Retina (tissue), 1 donor: ENCODE data around the gene CABCOCO1.
"Not testable (repeated sequence)": the region's sequence is repeated elsewhere in the genome, so short reads cannot be mapped to it uniquely, and the experiment has no call there.

Experiments used
- DNase-seq: peaks from one replicate; pipeline ENCODE4 v3.0.0-alpha.2; 2016

The CABCOCO1 gene

GRCh38 chr10:61643316-61643751, 19.4 kb upstream of the CABCOCO1 start:
- no peak for DNase-seq

GRCh38 chr10:61653699-61654098, 9.0 kb upstream of the CABCOCO1 start:
- DNase-seq: no peak

GRCh38 chr10:61655335-61655851, 7.3 kb upstream of the CABCOCO1 start:
- no peak for DNase-seq

GRCh38 chr10:61663466-61663865, 737 bp downstream of the CABCOCO1 start:
- peak; percentile 20 for DNase-seq

GRCh38 chr10:61664985-61665384, 2.3 kb downstream of the CABCOCO1 start:
- DNase-seq: no peak

- no peak for DNase-seq
Observed at GRCh38 chr10:61669161-61669725, 6.5 kb downstream of the CABCOCO1 start.

GRCh38 chr10:61669849-61670248, 7.1 kb downstream of the CABCOCO1 start:
- no peak for DNase-seq

GRCh38 chr10:61673360-61673759, 10.6 kb downstream of the CABCOCO1 start:
- DNase-seq: no peak

- no peak for DNase-seq
Observed at GRCh38 chr10:61682323-61682722, 19.6 kb downstream of the CABCOCO1 start.

- DNase-seq: no peak
Observed at GRCh38 chr10:61683319-61683718, 20.6 kb downstream of the CABCOCO1 start.

GRCh38 chr10:61684894-61685507, 22.3 kb downstream of the CABCOCO1 start:
- no peak for DNase-seq

- no peak for DNase-seq
Observed at GRCh38 chr10:61688551-61689308, 26.0 kb downstream of the CABCOCO1 start.

- DNase-seq: not testable (repeated sequence)
Observed at GRCh38 chr10:61691667-61692066, 28.9 kb downstream of the CABCOCO1 start.

- no peak for DNase-seq
Observed at GRCh38 chr10:61692447-61693010, 29.8 kb downstream of the CABCOCO1 start.

GRCh38 chr10:61698968-61699655, 36.4 kb downstream of the CABCOCO1 start:
- DNase-seq: no peak

GRCh38 chr10:61701055-61701705, 38.5 kb downstream of the CABCOCO1 start:
- DNase-seq: no peak

- no peak for DNase-seq
Observed at GRCh38 chr10:61701706-61702105, 39.0 kb downstream of the CABCOCO1 start.

GRCh38 chr10:61702584-61702983, 39.9 kb downstream of the CABCOCO1 start:
- DNase-seq: no peak

- no peak for DNase-seq
Observed at GRCh38 chr10:61705022-61705613, 42.4 kb downstream of the CABCOCO1 start.

- DNase-seq: no peak
Observed at GRCh38 chr10:61708846-61709245, 46.1 kb downstream of the CABCOCO1 start.

- not testable (repeated sequence) for DNase-seq
Observed at GRCh38 chr10:61712105-61712504, 49.4 kb downstream of the CABCOCO1 start.

GRCh38 chr10:61719475-61719874, 56.7 kb downstream of the CABCOCO1 start:
- DNase-seq: not testable (repeated sequence)
